Measurements from ENCODE around the gene DNTTIP2. TPM values are rescaled to one million over a fixed set of nuclear protein-coding genes. Genes with fewer than 3 reads are reported as not detected.

DNTTIP2 gene
- total RNA-seq, 4 donors from 2014 or later = 3.0 to 37.6 (median 24.2) TPM

DNA sequence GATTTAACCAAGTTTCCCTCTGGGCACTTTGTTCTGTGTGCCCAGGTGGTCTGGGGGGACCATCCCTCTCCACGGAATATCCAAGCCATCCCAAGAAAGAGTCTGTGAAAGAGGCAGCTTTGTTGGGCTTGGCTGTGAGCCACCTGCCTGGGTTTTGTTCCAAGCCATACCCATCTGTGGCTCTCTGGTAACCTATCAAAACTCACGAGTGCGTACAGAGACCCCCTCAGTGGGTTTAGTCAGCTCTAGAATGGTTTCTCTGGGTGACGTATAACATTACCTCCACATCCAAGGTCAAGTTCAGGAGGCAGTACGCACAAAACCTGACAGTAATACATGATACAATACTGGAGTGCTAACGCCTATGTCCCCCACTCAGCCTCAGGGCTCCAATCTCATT, 54.2 kb downstream of the DNTTIP2 start:
- intact Hi-C loops (cut with DNase I; ENCODE audit: low total_unique reads) = no loop called here
- Histone ChIP-seq H3K27ac (no peak overlapping the region), H3K9me3 (no peaks in the 10 kb centered on the region), H3K36me3 (no peaks in the 10 kb centered on the region), H3K4me3 (no peak overlapping the region), H3K27me3 (no peaks in the 10 kb centered on the region), H3K4me1 (no peaks in the 10 kb centered on the region)
- in situ Hi-C loops (cut with MboI; ENCODE audit: low pct_ligation_motif_present in 1 of 4, low pct_unique_long_range_greater_than_20kb in 1 of 4, low sequenced_read_pairs in 3 of 4) = loop anchor here (25.0 kb wide), 2 partner anchors 388 to 513 kb away; partner anchors contain the start of gene FNBP1L (in 2 of the 4)
- TF ChIP-seq POLR2A (IDR thresholded peaks at IDR 0.05) (no peak), EP300 (IDR thresholded peaks at IDR 0.05; ENCODE audit: low read depth) (no peak), CTCF (IDR thresholded peaks at IDR 0.05) (no peak), POLR2AphosphoS5 (IDR thresholded peaks at IDR 0.05) (no peak)
- DNase-seq = no peak
- WGBS, 2 donors (ENCODE audit: low coverage in 1 of 2) = 67 to 92% methylated on average over 3 to 6 of the region's 6 CpGs

DNA sequence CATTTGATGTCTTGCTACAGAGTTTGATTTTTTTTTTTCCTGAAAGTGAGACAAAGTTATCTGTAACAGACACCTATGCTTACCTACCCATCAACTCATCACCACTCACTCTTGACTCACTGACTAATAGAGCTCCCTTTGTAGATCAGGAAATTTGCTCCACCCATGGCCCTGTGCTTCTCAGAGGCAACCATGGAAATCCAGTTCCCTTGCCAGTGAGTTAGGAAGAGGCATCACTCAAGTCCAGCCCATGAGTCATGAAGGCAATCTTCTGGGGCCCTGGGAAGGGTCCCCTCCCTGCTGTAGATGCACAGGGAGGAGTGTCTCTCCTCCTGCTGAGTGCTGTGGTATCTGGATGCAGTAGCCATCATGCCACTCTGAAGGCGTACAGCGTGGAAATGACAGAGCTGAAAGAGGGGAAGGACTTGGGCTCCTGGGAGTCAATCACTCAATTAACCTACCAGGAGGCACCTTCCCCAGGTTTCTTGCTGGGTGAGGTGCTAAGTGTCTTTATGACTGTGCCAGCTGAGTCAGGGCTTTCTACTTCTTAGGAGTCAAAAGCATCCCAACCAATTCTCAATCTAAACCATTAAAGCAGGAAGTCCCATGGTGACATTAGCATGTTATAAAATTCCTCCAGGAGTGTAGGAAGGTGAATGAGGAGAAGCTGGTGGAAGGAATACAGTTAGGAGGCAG, 56.1 kb downstream of the DNTTIP2 start:
- DNase-seq = no peak
- H3K4me1 ChIP-seq = no peaks in the 10 kb centered on the region
- H3K4me3 ChIP-seq = no peak overlapping the region
- no peaks in the 10 kb centered on the region for H3K9me3 ChIP-seq
- intact Hi-C loops (cut with DNase I; ENCODE audit: low total_unique reads) = no loop called here
- in situ Hi-C loops (cut with MboI; ENCODE audit: low pct_ligation_motif_present in 1 of 4, low pct_unique_long_range_greater_than_20kb in 1 of 4, low sequenced_read_pairs in 3 of 4) = loop anchor here in 2 of 4 donors (25.0 kb wide), 2 partner anchors 386 to 511 kb away; partner anchors contain the start of gene FNBP1L (in 1 of the 2)
- H3K36me3 ChIP-seq = no peaks in the 10 kb centered on the region
- H3K27ac ChIP-seq = no peak overlapping the region
- 100% methylated on average over 2 of the region's 2 CpGs; no CpG with 5 or more reads in 1 of the 2 donors for WGBS, 2 donors (ENCODE audit: low coverage in 1 of 2)
- TF ChIP-seq CTCF (IDR thresholded peaks at IDR 0.05) = no peak
- H3K27me3 ChIP-seq = no peaks in the 10 kb centered on the region

GRCh38 chr1:93821423-93822144, 57.4 kb downstream of the DNTTIP2 start:
- Histone ChIP-seq H3K36me3 (no peaks in the 10 kb centered on the region), H3K27me3 (no peaks in the 10 kb centered on the region), H3K27ac (no peak overlapping the region), H3K4me3 (no peak overlapping the region), H3K9me3 (no peaks in the 10 kb centered on the region), H3K4me1 (peaks cover 0 to 12% (median 2%) of the 10 kb centered on the region in 4 donors)
- 93% methylated on average over 4 of the region's 4 CpGs; no CpG with 5 or more reads in 1 of the 2 donors for WGBS, 2 donors (ENCODE audit: low coverage in 1 of 2)
- DNase-seq = no peak
- TF ChIP-seq POLR2AphosphoS5 (IDR thresholded peaks at IDR 0.05) (no peak), EP300 (IDR thresholded peaks at IDR 0.05; ENCODE audit: low read depth) (no peak), CTCF (IDR thresholded peaks at IDR 0.05) (no peak), POLR2A (IDR thresholded peaks at IDR 0.05) (no peak)
- intact Hi-C loops (cut with DNase I; ENCODE audit: low total_unique reads) = no loop called here
- in situ Hi-C loops (cut with MboI; ENCODE audit: low pct_ligation_motif_present in 1 of 4, low pct_unique_long_range_greater_than_20kb in 1 of 4, low sequenced_read_pairs in 3 of 4) = loop anchor here in 2 of 4 donors (25.0 kb wide), 2 partner anchors 384 to 509 kb away; partner anchors contain the start of gene FNBP1L (in 1 of the 2)
